Testis (tissue), 2 donors: Measurements from ENCODE around the gene VIPAS39.

Source experiments
- POLR2A ChIP-seq: fragments of 450-650 bp; IDR thresholded peaks from one replicate; pipeline ENCODE4 v1.6.1; 2017; ENCODE audit warnings: antibody characterized with exemption, mild to moderate bottlenecking, moderate library complexity
- TF ChIP-seq, protein P1 (sequence below), 3 experiments: fragments of 450-650 bp in 2 of 3; fragments of 200-600 bp in 1 of 3; sonication (generic) in 1 of 3; IDR thresholded peaks; one replicate each; pipeline ENCODE4 v1.5.1; 2016 to 2019; ENCODE audit warnings: antibody characterized with exemption in 3 of 3, mild to moderate bottlenecking in 2 of 3, moderate library complexity in 1 of 3

DNA sequence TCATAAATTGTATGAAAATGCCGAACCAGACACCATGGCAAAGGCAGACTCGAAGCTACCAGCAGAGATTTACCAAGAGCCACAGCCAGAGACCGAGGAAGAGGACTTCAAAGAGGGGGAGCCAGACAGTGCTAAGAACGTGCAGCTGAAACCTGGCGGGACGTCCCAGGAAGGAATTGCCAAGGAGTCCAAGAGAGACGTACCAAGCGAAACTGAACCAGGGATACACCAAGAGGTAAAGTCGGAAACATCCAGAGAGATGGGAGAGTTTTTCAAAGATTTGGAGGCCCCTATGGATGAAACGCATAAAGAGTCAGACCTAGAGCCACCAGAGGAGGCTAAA lies 79.9 kb downstream of the VIPAS39 start:
- TF ChIP-seq, protein P1, sequence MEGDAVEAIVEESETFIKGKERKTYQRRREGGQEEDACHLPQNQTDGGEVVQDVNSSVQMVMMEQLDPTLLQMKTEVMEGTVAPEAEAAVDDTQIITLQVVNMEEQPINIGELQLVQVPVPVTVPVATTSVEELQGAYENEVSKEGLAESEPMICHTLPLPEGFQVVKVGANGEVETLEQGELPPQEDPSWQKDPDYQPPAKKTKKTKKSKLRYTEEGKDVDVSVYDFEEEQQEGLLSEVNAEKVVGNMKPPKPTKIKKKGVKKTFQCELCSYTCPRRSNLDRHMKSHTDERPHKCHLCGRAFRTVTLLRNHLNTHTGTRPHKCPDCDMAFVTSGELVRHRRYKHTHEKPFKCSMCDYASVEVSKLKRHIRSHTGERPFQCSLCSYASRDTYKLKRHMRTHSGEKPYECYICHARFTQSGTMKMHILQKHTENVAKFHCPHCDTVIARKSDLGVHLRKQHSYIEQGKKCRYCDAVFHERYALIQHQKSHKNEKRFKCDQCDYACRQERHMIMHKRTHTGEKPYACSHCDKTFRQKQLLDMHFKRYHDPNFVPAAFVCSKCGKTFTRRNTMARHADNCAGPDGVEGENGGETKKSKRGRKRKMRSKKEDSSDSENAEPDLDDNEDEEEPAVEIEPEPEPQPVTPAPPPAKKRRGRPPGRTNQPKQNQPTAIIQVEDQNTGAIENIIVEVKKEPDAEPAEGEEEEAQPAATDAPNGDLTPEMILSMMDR (IDR thresholded peaks at IDR 0.05), result no peak
- TF ChIP-seq POLR2A, result no peak
